ENCODE data around the gene KCNH1.

GRCh38 chr1:211169353-211169752 is 35.4 kb upstream of the KCNH1 start:
- TF ChIP-seq CTCF (IDR thresholded peaks at IDR 0.05): no peak
- no peak for TF ChIP-seq POLR2A (IDR thresholded peaks at IDR 0.05)
- TF ChIP-seq EP300 (IDR thresholded peaks at IDR 0.05): no peak
